MCF 10A (cell line): ENCODE results near the gene SDR39U1. TPM values are rescaled to one million over a fixed set of nuclear protein-coding genes. Genes with fewer than 3 reads are reported as not detected.
A peak's percentile ranks its signal among the peaks of the same experiment; 100 is the strongest.

ENCODE experiments used
- BruUV-seq: library from RNA; stranded (reverse); fragments of 400-500 nt; replicated peaks from 2 replicates; lab custom pipeline; 2021; lab: Mats Ljungman, UMichigan
- CTCF ChIA-PET: fragments of 300-600 bp; sonication (Branson Sonifier 250); formaldehyde crosslinking; extraction: SDS; loops from one replicate; lab custom pipeline; 2021; ENCODE audit warnings: antibody characterized with exemption, inconsistent platforms; lab: Yijun Ruan, JAX
- POLR2A ChIA-PET: fragments of 300-600, 350-650 bp; sonication (Branson Sonifier 250); formaldehyde crosslinking; extraction: SDS; loops from one replicate; lab custom pipeline; 2020; ENCODE audit warnings: antibody characterized with exemption, inconsistent platforms; lab: Yijun Ruan, JAX
- DNase-seq: peaks from one replicate; pipeline ENCODE4 v3.0.0-alpha.2; 2018; ENCODE audit not compliant: unreplicated experiment
- H3K27ac Mint-ChIP-seq: one replicate; pipeline ENCODE4 v1.8.0; 2022; ENCODE audit warnings: mild to moderate bottlenecking, low read depth, mixed read lengths; ENCODE audit not compliant: unreplicated experiment
- H3K27me3 Mint-ChIP-seq: one replicate; pipeline ENCODE4 v1.8.0; 2022; ENCODE audit warnings: mixed read lengths; ENCODE audit not compliant: insufficient read depth, unreplicated experiment
- H3K36me3 Mint-ChIP-seq: one replicate; pipeline ENCODE4 v1.8.0; 2022; ENCODE audit warnings: mild to moderate bottlenecking, moderate library complexity, mixed read lengths; ENCODE audit not compliant: insufficient read depth, unreplicated experiment
- H3K4me1 Mint-ChIP-seq: one replicate; pipeline ENCODE4 v1.8.0; 2022; ENCODE audit warnings: mixed read lengths; ENCODE audit not compliant: insufficient read depth, unreplicated experiment
- H3K4me3 Mint-ChIP-seq: one replicate; pipeline ENCODE4 v1.8.0; 2022; ENCODE audit warnings: mild to moderate bottlenecking, moderate library complexity, mixed read lengths; ENCODE audit not compliant: unreplicated experiment
- H3K9me3 Mint-ChIP-seq: one replicate; pipeline ENCODE4 v1.8.0; 2022; ENCODE audit warnings: mixed read lengths; ENCODE audit not compliant: unreplicated experiment
- CTCF ChIP-seq: fragments of 200-600 bp; IDR thresholded peaks from one replicate; pipeline ENCODE4 v1.8.0; 2022; ENCODE audit warnings: antibody characterized with exemption, mild to moderate bottlenecking; ENCODE audit not compliant: unreplicated experiment
- intact Hi-C: fragments of 100-400 bp; cut with micrococcal nuclease; formaldehyde crosslinking; loops from 2 replicates; pipeline ENCODE4 v1.14.1; 2022
- total RNA-seq: library from RNA; stranded (reverse); gene quantifications from 2 replicates; pipeline ENCODE4 v1.2.3, GENCODE V29; 2022

The SDR39U1 gene
- total RNA-seq, 1 experiment from 2014 or later = 58.7 TPM

DNA sequence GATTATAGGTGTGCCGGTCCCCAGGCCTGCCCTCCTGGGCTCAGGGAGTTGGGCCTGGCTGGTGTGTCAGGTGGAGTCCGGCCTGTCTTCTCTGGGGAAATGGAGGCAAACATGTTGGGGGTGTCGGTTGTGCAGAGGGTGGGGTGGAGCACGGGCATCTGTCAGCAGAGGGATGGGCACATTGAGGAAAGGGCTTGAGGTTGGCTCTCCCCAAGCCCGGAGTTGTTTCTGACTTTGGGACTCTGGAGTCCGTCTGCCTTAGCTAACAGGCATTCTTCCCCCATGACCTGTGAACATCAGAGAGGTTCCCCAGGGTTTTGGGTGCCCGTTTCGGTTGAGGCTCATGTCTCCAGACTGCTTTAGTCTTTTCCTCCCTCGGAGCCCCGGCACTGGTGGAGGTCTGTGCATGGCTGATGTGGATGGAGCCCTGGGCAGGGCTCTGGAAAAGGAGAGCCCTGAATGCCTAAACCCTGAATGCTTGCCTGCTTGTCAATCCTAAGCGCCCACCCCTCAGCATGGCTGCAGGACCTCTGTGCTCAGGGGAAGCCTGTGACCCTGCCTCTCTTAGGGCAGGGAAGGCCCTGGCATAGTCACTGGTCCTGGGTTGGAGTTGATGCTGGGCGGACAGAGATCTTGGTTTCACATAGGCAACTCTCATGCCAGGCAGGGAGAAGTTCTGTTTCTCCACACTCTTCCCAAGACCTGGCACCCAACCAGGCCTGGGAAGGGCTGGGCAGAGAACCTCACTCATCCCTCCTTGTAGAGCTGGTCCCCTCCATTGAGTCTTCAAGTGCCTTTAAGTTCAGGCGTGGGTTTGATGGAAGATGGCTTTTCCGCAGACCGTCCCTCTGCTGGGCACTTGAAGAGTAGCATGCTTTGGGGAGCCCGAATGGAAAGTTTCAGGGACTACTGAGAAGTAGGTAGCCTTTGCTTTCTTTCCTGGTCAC is 30.9 kb downstream of the SDR39U1 start:
- Mint-ChIP-seq H3K27ac (no peak overlapping the region), H3K4me1 (no peaks in the 10 kb centered on the region), H3K4me3 (no peak overlapping the region), H3K9me3 (no peaks in the 10 kb centered on the region), H3K27me3 (no peaks in the 10 kb centered on the region), H3K36me3 (no peaks in the 10 kb centered on the region)
- CTCF ChIA-PET = interaction anchor here (0.6 to 10.5 kb wide), 17 partner anchors 8 to 147 kb away, joined by 3 to 109 read pairs (median 4); partner anchors contain the start of genes ADCY4, CBLN3, KHNYN and RIPK3
- peak; percentile 58 for TF ChIP-seq CTCF
- POLR2A ChIA-PET = no interaction called here
- peak; percentile 61 for DNase-seq
- intact Hi-C loops = loop anchor here (1.0 kb wide), 2 partner anchors 46 to 78 kb away; no protein-coding TSS in a partner anchor
- BruUV-seq = no TSS peak

DNA sequence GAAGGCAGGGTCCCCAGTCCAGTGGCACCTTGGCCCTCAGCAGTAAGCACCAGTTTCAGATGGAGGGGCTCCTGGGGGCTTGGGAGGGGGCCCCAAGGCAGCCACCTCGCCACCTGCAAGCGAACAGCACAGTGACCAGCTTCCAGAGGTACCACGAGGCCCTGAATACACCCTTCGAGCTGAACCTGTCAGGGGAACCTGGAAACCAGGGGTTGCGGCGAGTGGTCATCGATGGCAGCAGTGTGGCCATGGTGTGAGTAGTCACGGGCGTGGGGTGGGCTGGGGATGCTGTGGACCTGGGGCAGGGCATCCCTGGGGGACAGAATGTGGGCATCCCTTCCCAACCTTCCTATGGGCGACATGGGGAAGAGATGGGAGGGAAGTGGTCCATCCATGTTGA is 32.6 kb downstream of the SDR39U1 start:
- ChIA-PET CTCF (interaction anchor here (1.0 to 10.5 kb wide), 15 partner anchors 9 to 80 kb away, joined by 3 to 109 read pairs (median 5); partner anchors contain the start of gene ADCY4), POLR2A (interaction anchor here (1.0 to 1.3 kb wide), 3 partner anchors 14 to 76 kb away, joined by 4 to 6 read pairs (median 5); no protein-coding TSS in a partner anchor)
- no TSS peak for BruUV-seq
- intact Hi-C loops = no loop called here
- Mint-ChIP-seq H3K4me3 (no peak overlapping the region), H3K36me3 (no peaks in the 10 kb centered on the region), H3K27ac (no peak overlapping the region), H3K9me3 (no peaks in the 10 kb centered on the region), H3K27me3 (no peaks in the 10 kb centered on the region), H3K4me1 (no peaks in the 10 kb centered on the region)
- DNase-seq = no peak
- TF ChIP-seq CTCF = no peak

DNA sequence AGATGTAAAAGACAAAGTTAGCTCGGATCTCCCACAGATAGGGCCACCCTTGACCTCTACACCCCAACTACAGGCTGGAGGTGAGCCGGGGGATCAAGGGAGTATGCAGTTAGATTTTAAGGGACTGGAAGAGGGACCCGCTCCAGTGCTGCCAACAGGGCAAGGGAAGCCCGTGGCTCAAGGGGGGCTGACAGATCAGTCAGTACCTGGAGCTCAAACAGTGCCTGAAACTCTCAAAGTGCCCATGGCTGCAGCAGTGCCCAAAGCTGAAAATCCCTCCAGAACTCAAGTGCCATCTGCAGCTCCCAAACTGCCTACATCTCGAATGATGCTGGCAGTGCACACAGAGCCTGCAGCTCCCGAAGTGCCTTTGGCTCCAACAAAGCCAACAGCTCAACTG is 33.4 kb downstream of the SDR39U1 start:
- CTCF ChIA-PET = interaction anchor here (1.0 to 10.5 kb wide), 18 partner anchors 8 to 79 kb away, joined by 3 to 109 read pairs (median 6); partner anchors contain the start of gene ADCY4
- TF ChIP-seq CTCF = no peak
- Mint-ChIP-seq H3K36me3 (no peaks in the 10 kb centered on the region), H3K9me3 (no peaks in the 10 kb centered on the region), H3K27ac (no peak overlapping the region), H3K4me3 (no peak overlapping the region), H3K4me1 (peaks cover 1% of the 10 kb centered on the region), H3K27me3 (no peaks in the 10 kb centered on the region)
- intact Hi-C loops = no loop called here
- DNase-seq = no peak
- BruUV-seq = no TSS peak
- POLR2A ChIA-PET = interaction anchor here (0.6 to 1.3 kb wide), 4 partner anchors 13 to 194 kb away, joined by 3 to 6 read pairs (median 4); no protein-coding TSS in a partner anchor

DNA sequence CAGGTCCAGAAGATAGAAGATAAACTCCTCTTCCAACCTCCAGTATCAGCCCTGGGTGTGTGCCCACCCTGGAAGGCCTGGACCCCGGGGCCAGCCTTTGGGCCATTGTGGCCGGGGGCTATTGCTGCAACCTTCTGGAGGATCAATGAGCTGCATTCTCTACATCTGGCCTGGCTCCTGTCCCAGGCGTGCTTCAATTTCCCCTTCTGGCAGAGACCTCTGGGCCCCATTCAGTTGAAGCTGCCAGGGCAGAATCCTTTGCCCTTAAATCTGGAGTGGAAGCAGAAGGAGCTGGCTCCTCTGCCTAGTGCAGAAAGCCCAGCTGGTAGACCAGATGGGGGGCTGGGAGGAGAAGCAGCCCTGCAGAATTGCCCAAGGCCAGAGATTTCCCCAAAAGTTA is 33.8 kb downstream of the SDR39U1 start:
- H3K9me3 Mint-ChIP-seq = no peaks in the 10 kb centered on the region
- intact Hi-C loops = no loop called here
- TF ChIP-seq CTCF = no peak
- no peaks in the 10 kb centered on the region for H3K36me3 Mint-ChIP-seq
- no peaks in the 10 kb centered on the region for H3K27me3 Mint-ChIP-seq
- H3K4me1 Mint-ChIP-seq = peaks cover 6% of the 10 kb centered on the region
- ChIA-PET POLR2A (interaction anchor here (0.6 to 1.3 kb wide), 3 partner anchors 13 to 194 kb away, joined by 3 to 6 read pairs (median 5); no protein-coding TSS in a partner anchor), CTCF (interaction anchor here (0.6 to 10.5 kb wide), 18 partner anchors 8 to 78 kb away, joined by 3 to 109 read pairs (median 5); partner anchors contain the start of gene ADCY4)
- H3K4me3 Mint-ChIP-seq = no peak overlapping the region
- no peak overlapping the region for H3K27ac Mint-ChIP-seq
- no peak for DNase-seq
- BruUV-seq = no TSS peak
